A673 (cell line): ENCODE data around the gene NKX6-2. TPM values are rescaled to one million over a fixed set of nuclear protein-coding genes. Genes with fewer than 3 reads are reported as not detected.

ENCODE experiments used
- BruUV-seq: library from RNA; stranded (reverse); fragments of 400-500 nt; replicated peaks from 2 replicates; lab custom pipeline; 2021; lab: Mats Ljungman, UMichigan
- CTCF ChIA-PET: fragments of 300-600 bp; sonication (Branson Sonifier 250); formaldehyde crosslinking; loops from one replicate; lab custom pipeline; 2022; ENCODE audit warnings: antibody characterized with exemption; lab: Charles Lee
- POLR2A ChIA-PET: fragments of 300-600 bp; sonication (Branson Sonifier 250); formaldehyde crosslinking; loops from one replicate; lab custom pipeline; 2022; ENCODE audit warnings: antibody characterized with exemption; ENCODE audit not compliant: low non-redundant PET; lab: Charles Lee
- DNase-seq: peaks from one replicate; pipeline ENCODE4 v3.0.0-alpha.2; 2015; ENCODE audit warnings: low spot score
- H3K27ac ChIP-seq: fragments of 200-600 bp; sonication (generic); 2 replicates; pipeline ENCODE4 v1.5.1; 2016; ENCODE audit warnings: mixed run types, low read depth, mild to moderate bottlenecking, mixed read lengths, antibody characterized with exemption, low read length; ENCODE audit not compliant: poor library complexity, severe bottlenecking
- H3K27me3 ChIP-seq: fragments of 200-600 bp; sonication (generic); replicated peaks from 2 replicates; pipeline ENCODE4 v1.6.1; 2017; ENCODE audit warnings: mixed run types, low read depth, mild to moderate bottlenecking, mixed read lengths, antibody characterized with exemption, low read length; ENCODE audit not compliant: insufficient read depth, poor library complexity
- H3K36me3 ChIP-seq: fragments of 200-600 bp; sonication (generic); 2 replicates; pipeline ENCODE4 v1.6.1; 2016; ENCODE audit warnings: mixed run types, mild to moderate bottlenecking, mixed read lengths, antibody characterized with exemption, low read length; ENCODE audit not compliant: insufficient read depth, poor library complexity, severe bottlenecking
- H3K4me1 ChIP-seq: fragments of 200-600 bp; sonication (generic); 2 replicates; pipeline ENCODE4 v1.6.1; 2017; ENCODE audit warnings: mixed run types, mild to moderate bottlenecking, mixed read lengths, antibody characterized with exemption, low read length; ENCODE audit not compliant: insufficient read depth, poor library complexity, severe bottlenecking
- H3K4me3 ChIP-seq: fragments of 200-600 bp; sonication (generic); 2 replicates; pipeline ENCODE4 v1.5.1; 2016; ENCODE audit warnings: low read depth, mixed run types, mild to moderate bottlenecking, mixed read lengths, low read length; ENCODE audit not compliant: poor library complexity, severe bottlenecking
- H3K9me3 ChIP-seq: fragments of 200-600 bp; sonication (generic); 2 replicates; pipeline ENCODE4 v1.6.1; 2016; ENCODE audit warnings: mixed run types, low read depth, mild to moderate bottlenecking, mixed read lengths, antibody characterized with exemption, low read length; ENCODE audit not compliant: poor library complexity, severe bottlenecking
- EZH2 ChIP-seq: fragments of 200-600 bp; sonication (generic); IDR thresholded peaks from 2 replicates; pipeline ENCODE4 v1.6.1; 2017; ENCODE audit warnings: borderline replicate concordance, low read depth, mild to moderate bottlenecking, mixed read lengths, antibody characterized with exemption, low read length; ENCODE audit not compliant: poor library complexity, severe bottlenecking
- intact Hi-C: fragments of 100-400 bp; cut with micrococcal nuclease; formaldehyde crosslinking; loops from one replicate; pipeline ENCODE4 v1.10.0; 2022; ENCODE audit not compliant: unreplicated experiment
- total RNA-seq: library from RNA; stranded (reverse); gene quantifications from 2 replicates; pipeline ENCODE4 v1.2.3, GENCODE V29; 2021
- TF ChIP-seq, protein P1 (sequence below): fragments of 300-800, 200-600 bp; sonication (generic); conservative IDR thresholded peaks from 2 replicates; pipeline ENCODE4 v1.5.1; 2017; ENCODE audit warnings: low read depth, mild to moderate bottlenecking, antibody characterized with exemption, low read length, moderate library complexity, mixed read lengths

The NKX6-2 gene
- total RNA-seq, 1 experiment from 2014 or later: not detected

DNA sequence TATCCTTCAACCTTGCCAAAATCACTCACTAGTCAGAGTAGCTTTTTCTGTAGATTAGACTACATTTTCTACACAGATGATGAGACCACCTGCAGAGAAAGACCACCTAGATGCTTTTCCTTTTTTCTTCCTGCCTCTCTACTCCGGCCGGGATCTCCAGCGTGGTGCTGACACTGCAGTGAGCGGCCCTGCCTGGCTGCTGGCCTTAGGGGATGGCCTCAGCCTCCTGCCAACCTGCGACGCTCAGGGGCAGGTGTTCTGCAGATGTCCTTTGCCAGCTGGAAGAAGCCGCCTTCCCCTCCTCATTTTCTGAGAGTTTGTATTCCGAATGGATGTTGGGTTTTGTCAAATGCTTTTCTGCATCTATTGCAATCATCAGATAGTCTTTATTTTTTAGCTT is 43.5 kb upstream of the NKX6-2 start:
- DNase-seq: no peak
- CTCF ChIA-PET: no interaction called here
- TF ChIP-seq, protein P1, sequence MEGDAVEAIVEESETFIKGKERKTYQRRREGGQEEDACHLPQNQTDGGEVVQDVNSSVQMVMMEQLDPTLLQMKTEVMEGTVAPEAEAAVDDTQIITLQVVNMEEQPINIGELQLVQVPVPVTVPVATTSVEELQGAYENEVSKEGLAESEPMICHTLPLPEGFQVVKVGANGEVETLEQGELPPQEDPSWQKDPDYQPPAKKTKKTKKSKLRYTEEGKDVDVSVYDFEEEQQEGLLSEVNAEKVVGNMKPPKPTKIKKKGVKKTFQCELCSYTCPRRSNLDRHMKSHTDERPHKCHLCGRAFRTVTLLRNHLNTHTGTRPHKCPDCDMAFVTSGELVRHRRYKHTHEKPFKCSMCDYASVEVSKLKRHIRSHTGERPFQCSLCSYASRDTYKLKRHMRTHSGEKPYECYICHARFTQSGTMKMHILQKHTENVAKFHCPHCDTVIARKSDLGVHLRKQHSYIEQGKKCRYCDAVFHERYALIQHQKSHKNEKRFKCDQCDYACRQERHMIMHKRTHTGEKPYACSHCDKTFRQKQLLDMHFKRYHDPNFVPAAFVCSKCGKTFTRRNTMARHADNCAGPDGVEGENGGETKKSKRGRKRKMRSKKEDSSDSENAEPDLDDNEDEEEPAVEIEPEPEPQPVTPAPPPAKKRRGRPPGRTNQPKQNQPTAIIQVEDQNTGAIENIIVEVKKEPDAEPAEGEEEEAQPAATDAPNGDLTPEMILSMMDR: no peak
- no peak for TF ChIP-seq EZH2
- no TSS peak for BruUV-seq
- H3K9me3 ChIP-seq: peaks cover 14% of the 10 kb centered on the region
- no peaks in the 10 kb centered on the region for H3K36me3 ChIP-seq
- H3K4me1 ChIP-seq: no peaks in the 10 kb centered on the region
- no peak overlapping the region for H3K27ac ChIP-seq
- intact Hi-C loops: no loop called here
- POLR2A ChIA-PET: no interaction called here
- H3K27me3 ChIP-seq: peaks cover 60% of the 10 kb centered on the region
- H3K4me3 ChIP-seq: no peak overlapping the region

DNA sequence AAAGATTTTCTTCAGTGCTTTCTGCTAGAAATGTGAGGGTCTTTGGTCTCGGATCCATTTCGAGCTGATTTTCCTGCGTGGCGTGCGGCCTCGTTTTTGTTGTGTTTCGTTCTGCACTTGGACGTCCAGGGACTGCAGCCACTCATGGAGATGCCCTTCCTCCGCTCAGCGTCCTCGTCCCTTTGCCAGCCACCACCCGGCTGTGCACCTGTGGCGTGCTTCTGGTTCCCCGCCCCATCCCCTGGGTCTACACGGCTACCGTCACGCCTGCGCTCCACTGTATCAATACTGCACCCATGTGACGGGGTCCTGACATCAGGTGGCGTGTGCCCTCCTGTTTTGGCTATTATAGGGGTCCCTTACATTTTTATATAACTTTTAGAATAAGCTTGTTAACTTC is 42.7 kb upstream of the NKX6-2 start:
- DNase-seq: no peak
- CTCF ChIA-PET: no interaction called here
- no TSS peak for BruUV-seq
- POLR2A ChIA-PET: interaction anchor here (0.6 kb wide), 1 partner anchor 16 kb away, joined by 3 read pairs; no protein-coding TSS in a partner anchor
- H3K27me3 ChIP-seq: peaks cover 53% of the 10 kb centered on the region
- H3K27ac ChIP-seq: no peak overlapping the region
- peaks cover 14% of the 10 kb centered on the region for H3K9me3 ChIP-seq
- no peaks in the 10 kb centered on the region for H3K36me3 ChIP-seq
- TF ChIP-seq, protein P1: no peak
- no peak for TF ChIP-seq EZH2
- no peaks in the 10 kb centered on the region for H3K4me1 ChIP-seq
- H3K4me3 ChIP-seq: no peak overlapping the region
- intact Hi-C loops: no loop called here

DNA sequence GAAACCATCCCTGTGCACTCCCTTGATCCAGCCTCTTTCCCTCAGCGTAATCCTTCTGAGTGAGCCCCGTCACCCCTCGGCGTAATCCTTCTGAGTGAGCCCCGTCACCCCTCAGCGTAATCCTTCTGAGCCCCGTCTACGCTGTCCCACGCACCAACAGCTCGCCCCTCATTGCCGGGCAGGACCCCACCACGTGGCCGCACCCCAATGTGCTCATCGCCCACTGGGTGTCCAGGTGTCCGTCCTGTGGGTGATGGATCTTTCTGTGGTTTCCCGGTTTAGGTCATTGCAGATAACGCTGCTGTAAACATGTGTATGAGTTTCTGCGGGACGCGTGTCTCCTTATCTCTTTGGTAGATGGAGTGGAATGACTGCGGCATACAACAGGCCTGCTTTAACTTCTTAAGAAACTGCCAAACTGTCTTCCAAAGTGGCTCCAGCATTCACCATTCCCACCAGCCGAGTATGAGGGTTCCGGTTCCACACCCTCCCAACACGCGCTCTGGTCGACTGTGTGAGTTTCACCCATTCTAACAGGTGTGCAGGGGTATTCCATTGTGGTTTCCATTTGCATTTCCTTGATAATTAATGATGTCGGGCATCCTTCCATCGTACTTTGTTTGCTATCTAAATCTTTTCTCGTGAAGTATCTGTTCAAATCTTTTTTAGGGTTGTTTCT is 42.1 kb upstream of the NKX6-2 start:
- Histone ChIP-seq H3K27me3 (peaks cover 46% of the 10 kb centered on the region), H3K27ac (no peak overlapping the region), H3K9me3 (peaks cover 14% of the 10 kb centered on the region), H3K36me3 (no peaks in the 10 kb centered on the region), H3K4me1 (no peaks in the 10 kb centered on the region), H3K4me3 (no peak overlapping the region)
- BruUV-seq: no TSS peak
- intact Hi-C loops: no loop called here
- no peak for DNase-seq
- ChIA-PET POLR2A (no interaction called here), CTCF (no interaction called here)
- TF ChIP-seq, protein P1: no peak
- TF ChIP-seq EZH2: no peak
